Gastroesophageal sphincter (tissue), 4 donors: ENCODE data around the gene MMP26. TPM values are rescaled to one million over a fixed set of nuclear protein-coding genes. Genes with fewer than 3 reads are reported as not detected.
"Not testable (repeated sequence)": the region's sequence is repeated elsewhere in the genome, so short reads cannot be mapped to it uniquely, and the experiment has no call there.

ENCODE experiments used
- ATAC-seq: fragments of 150-250 bp; one replicate; pipeline ENCODE4 v1.9.1; 2016; ENCODE audit warnings: mild to moderate bottlenecking, moderate library complexity
- H3K27ac ChIP-seq, 4 donors: fragments of 200-600 bp; sonication (generic) in 3 of 4; 1 replicate in 3 of 4; 2 replicates in 1 of 4; pipeline ENCODE4 v1.5.1; 2016 to 2019
- H3K27me3 ChIP-seq: fragments of 200-600 bp; sonication (generic); one replicate; pipeline ENCODE4 v1.5.1; 2019
- H3K36me3 ChIP-seq, 2 donors: fragments of 200-600 bp; sonication (generic); one replicate each; pipeline ENCODE4 v1.5.1; 2019; ENCODE audit warnings: control low read depth in 1 of 2
- H3K4me1 ChIP-seq, 3 donors: fragments of 200-600 bp; sonication (generic); 1 replicate in 2 of 3; 2 replicates in 1 of 3; pipeline ENCODE4 v1.5.1; 2016 to 2019; ENCODE audit warnings: control low read depth in 2 of 3
- H3K4me3 ChIP-seq, 2 donors: fragments of 200-600 bp; sonication (generic); one replicate each; pipeline ENCODE4 v1.5.1; 2019; ENCODE audit warnings: mild to moderate bottlenecking in 1 of 2, moderate library complexity in 1 of 2
- H3K9me3 ChIP-seq, 3 donors: fragments of 200-600 bp; sonication (generic); one replicate each; pipeline ENCODE4 v1.5.1; 2017 to 2019; ENCODE audit warnings: control low read depth in 2 of 3
- CTCF ChIP-seq, 4 experiments: fragments of 200-600 bp in 2 of 4; fragments of 450-650 bp in 2 of 4; sonication (generic) in 1 of 4; IDR thresholded peaks; one replicate each; pipeline ENCODE4 v1.5.1; 2017 to 2019; ENCODE audit warnings: antibody characterized with exemption in 4 of 4, mild to moderate bottlenecking in 2 of 4, moderate library complexity in 2 of 4
- EP300 ChIP-seq: sonication (generic); formaldehyde crosslinking; IDR thresholded peaks from one replicate; pipeline ENCODE4 v1.6.1; 2017; ENCODE audit warnings: antibody characterized with exemption, mild to moderate bottlenecking
- POLR2A ChIP-seq, 2 donors: fragments of 450-650 bp; IDR thresholded peaks; one replicate each; pipeline ENCODE4 v1.6.1; 2017; ENCODE audit warnings: antibody characterized with exemption in 2 of 2, mild to moderate bottlenecking in 2 of 2, moderate library complexity in 1 of 2
- POLR2AphosphoS5 ChIP-seq: sonication (generic); formaldehyde crosslinking; IDR thresholded peaks from one replicate; pipeline ENCODE4 v1.6.1; 2017; ENCODE audit warnings: antibody characterized with exemption
- WGBS, 2 donors: methylation state at CpG; one replicate each; pipeline ENCODE4 v1.1.5; 2018; ENCODE audit warnings: low coverage in 1 of 2; 5-methylcytosine and 5-hydroxymethylcytosine counted together
- total RNA-seq, 4 donors: library from RNA; depleted of rRNA; stranded (reverse); fragments of >200 nt; gene quantifications; one replicate each; pipeline ENCODE4 v1.1.0, GENCODE V29; 2016

The MMP26 gene
- total RNA-seq, 4 donors from 2014 or later, result not detected

GRCh38 chr11:4699697-4700435 lies 4.7 kb upstream of the MMP26 start:
- Histone ChIP-seq H3K4me3 (no peak overlapping the region), H3K9me3 (no peaks in the 10 kb centered on the region), H3K27me3 (no peaks in the 10 kb centered on the region), H3K4me1 (peaks cover 0 to 9% (median 0%) of the 10 kb centered on the region in 3 donors), H3K36me3 (no peaks in the 10 kb centered on the region), H3K27ac (no peak overlapping the region)
- no peak for ATAC-seq
- TF ChIP-seq POLR2AphosphoS5, result no peak
- no peak for TF ChIP-seq CTCF (IDR thresholded peaks at IDR 0.05)
- no peak for TF ChIP-seq EP300
- no peak for TF ChIP-seq POLR2A (IDR thresholded peaks at IDR 0.05)
- 87 to 91% methylated on average over 3 of the region's 3 CpGs for WGBS, 2 donors

DNA sequence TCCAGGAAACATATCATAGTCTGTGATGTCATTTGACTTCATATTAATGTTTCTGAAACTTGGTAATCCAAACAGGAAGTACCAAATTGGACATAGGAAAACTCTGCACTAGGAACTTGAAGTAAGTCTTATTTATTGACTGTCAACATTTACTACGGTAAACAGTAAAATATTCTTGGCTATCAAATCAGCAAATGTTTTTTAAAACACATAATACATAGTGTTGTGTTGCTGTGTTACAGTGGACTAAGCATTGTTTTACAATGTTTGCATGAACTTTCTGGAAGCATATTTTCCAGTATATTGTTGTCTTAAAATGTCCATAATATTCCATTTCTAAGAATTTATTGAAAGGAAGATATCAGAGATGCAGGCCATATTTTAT lies 4.2 kb upstream of the MMP26 start:
- Histone ChIP-seq H3K4me3 (no peak overlapping the region), H3K27ac (no peak overlapping the region), H3K4me1 (peaks cover 0 to 4% (median 0%) of the 10 kb centered on the region in 3 donors), H3K27me3 (no peaks in the 10 kb centered on the region), H3K36me3 (no peaks in the 10 kb centered on the region), H3K9me3 (no peaks in the 10 kb centered on the region)
- WGBS, 2 donors, result 50 to 91% methylated on average over 1 of the region's 1 CpG
- ATAC-seq, result no peak
- no peak for TF ChIP-seq EP300
- TF ChIP-seq POLR2AphosphoS5, result no peak
- no peak for TF ChIP-seq CTCF (IDR thresholded peaks at IDR 0.05)
- no peak for TF ChIP-seq POLR2A (IDR thresholded peaks at IDR 0.05)

- no peaks in the 10 kb centered on the region for H3K36me3 ChIP-seq
- H3K27me3 ChIP-seq, result peaks cover under 1% of the 10 kb centered on the region
- 61 to 69% methylated on average over 8 of the region's 8 CpGs for WGBS, 2 donors
- ATAC-seq, result no peak
- no peak overlapping the region for H3K27ac ChIP-seq
- no peak for TF ChIP-seq EP300
- TF ChIP-seq POLR2A (IDR thresholded peaks at IDR 0.05), result no peak
- TF ChIP-seq CTCF (IDR thresholded peaks at IDR 0.05), result no peak
- no peak for TF ChIP-seq POLR2AphosphoS5
- no peak overlapping the region for H3K4me3 ChIP-seq
- H3K9me3 ChIP-seq, result no peaks in the 10 kb centered on the region
- H3K4me1 ChIP-seq, result no peaks in the 10 kb centered on the region
Observed at GRCh38 chr11:4704790-4705334, 278 bp downstream of the MMP26 start.

- no peak for ATAC-seq
- Histone ChIP-seq H3K9me3 (no peaks in the 10 kb centered on the region), H3K27ac (no peak overlapping the region), H3K27me3 (peaks cover 7% of the 10 kb centered on the region), H3K4me1 (no peaks in the 10 kb centered on the region), H3K36me3 (no peaks in the 10 kb centered on the region), H3K4me3 (no peak overlapping the region)
- TF ChIP-seq EP300 (no peak), POLR2AphosphoS5 (no peak), POLR2A (IDR thresholded peaks at IDR 0.05) (no peak), CTCF (IDR thresholded peaks at IDR 0.05) (no peak)
- 10 to 13% methylated on average over 1 of the region's 1 CpG for WGBS, 2 donors
Observed at GRCh38 chr11:4713241-4713640, 8.7 kb downstream of the MMP26 start.

DNA sequence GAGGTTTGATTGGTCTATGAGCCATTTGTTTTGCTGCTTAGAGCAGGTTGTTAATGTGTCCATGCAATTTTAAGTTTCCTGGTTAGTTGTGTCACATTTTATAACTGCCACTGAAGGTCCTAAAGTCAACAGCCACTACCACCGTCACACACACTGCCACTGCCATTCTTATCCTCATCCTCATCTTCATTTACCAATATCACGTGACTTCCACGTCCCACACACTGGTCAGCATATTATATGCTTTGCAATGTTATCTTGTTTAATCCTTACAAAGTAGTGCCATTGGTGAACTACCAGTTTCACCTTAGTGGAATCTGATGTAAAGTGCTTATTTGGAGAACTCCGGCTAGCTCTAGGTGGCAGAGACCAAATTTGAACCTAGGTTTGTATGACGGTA lies 9.7 kb downstream of the MMP26 start:
- H3K9me3 ChIP-seq, result no peaks in the 10 kb centered on the region
- H3K36me3 ChIP-seq, result no peaks in the 10 kb centered on the region
- no peak for ATAC-seq
- TF ChIP-seq EP300, result no peak
- no peak for TF ChIP-seq POLR2AphosphoS5
- no peak for TF ChIP-seq POLR2A (IDR thresholded peaks at IDR 0.05)
- TF ChIP-seq CTCF (IDR thresholded peaks at IDR 0.05), result no peak
- no peaks in the 10 kb centered on the region for H3K4me1 ChIP-seq
- H3K27me3 ChIP-seq, result peaks cover 7% of the 10 kb centered on the region
- no peak overlapping the region for H3K27ac ChIP-seq
- H3K4me3 ChIP-seq, result no peak overlapping the region
- WGBS, 2 donors, result 70 to 93% methylated on average over 5 of the region's 5 CpGs

DNA sequence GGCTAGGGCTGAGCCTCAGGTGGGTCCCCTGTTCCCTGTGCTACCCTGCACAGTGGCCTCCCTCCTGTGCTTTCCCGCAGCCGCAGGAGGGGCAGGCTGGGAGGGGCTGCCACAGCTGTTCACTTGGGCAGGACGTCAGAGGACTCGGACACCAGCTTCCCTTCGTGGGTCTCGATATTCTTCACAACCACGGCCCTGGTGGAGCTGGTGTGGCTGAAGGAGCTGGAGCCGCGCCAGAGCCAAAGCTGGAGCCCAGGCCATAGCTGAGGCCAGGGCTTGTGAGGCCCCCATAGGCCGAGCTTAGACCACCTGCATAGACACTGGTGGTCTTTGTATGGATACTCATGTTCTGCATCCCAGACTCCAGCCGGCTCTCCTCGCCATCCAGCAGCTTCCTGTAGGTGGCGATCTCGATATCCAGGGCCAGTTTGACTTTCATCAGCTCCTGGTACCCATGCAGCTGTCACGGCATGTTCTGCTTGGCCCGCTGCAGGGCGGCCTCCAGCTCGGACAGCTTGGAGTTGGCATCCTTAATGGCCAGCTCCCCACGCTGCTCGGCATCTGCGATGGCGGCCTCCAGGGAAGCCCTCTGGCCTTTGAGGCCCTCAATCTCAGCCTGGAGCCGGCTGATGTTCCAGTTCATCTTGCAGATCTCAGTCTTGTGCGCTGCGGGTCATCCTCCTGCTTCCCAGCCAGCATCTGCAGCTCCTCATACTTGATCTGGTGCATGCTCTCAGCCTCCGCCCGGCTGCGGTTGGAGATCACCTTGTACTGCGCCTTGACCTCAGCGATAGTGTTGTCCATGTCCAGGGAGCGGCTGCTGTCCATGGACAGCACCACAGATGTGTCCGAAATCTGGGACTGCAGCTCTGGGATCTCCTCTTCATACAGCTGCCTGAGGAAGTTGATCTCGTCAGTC lies 18.3 kb downstream of the MMP26 start:
- H3K4me1 ChIP-seq, H3K27me3 ChIP-seq, H3K36me3 ChIP-seq, H3K4me3 ChIP-seq, ATAC-seq, H3K9me3 ChIP-seq, H3K27ac ChIP-seq: not testable (repeated sequence)
- 88 to 90% methylated on average over 5 to 23 of the region's 33 CpGs for WGBS, 2 donors
